Spleen (tissue), 7 donors: ENCODE measurements around the gene VPS72.

ENCODE experiments used
- POLR2A ChIP-seq, 3 donors: fragments of 450-650 bp; IDR thresholded peaks; one replicate each; pipeline ENCODE4 v1.5.1; 2017; ENCODE audit warnings: antibody characterized with exemption in 3 of 3, mild to moderate bottlenecking in 1 of 3
- TF ChIP-seq, protein P1 (sequence below), 11 experiments: fragments of 200-600 bp in 7 of 11; fragments of 450-650 bp in 4 of 11; sonication (generic) in 4 of 11; IDR thresholded peaks in 8 of 11; conservative IDR thresholded peaks in 3 of 11; 1 replicate in 7 of 11; 2 replicates in 4 of 11; pipeline versions ENCODE4 v1.4.0 to v1.8.0; 2016 to 2021; ENCODE audit warnings: antibody characterized with exemption in 11 of 11, inconsistent platforms in 4 of 11, mild to moderate bottlenecking in 1 of 11
- donor health status: DM: no; HTN: no; CAD: no; lungs with moderate emphysema.
- donor health status: DM: no; HTN: no; CAD: no.
- donor health status: DM: no; HTN: no; CAD: no.

DNA sequence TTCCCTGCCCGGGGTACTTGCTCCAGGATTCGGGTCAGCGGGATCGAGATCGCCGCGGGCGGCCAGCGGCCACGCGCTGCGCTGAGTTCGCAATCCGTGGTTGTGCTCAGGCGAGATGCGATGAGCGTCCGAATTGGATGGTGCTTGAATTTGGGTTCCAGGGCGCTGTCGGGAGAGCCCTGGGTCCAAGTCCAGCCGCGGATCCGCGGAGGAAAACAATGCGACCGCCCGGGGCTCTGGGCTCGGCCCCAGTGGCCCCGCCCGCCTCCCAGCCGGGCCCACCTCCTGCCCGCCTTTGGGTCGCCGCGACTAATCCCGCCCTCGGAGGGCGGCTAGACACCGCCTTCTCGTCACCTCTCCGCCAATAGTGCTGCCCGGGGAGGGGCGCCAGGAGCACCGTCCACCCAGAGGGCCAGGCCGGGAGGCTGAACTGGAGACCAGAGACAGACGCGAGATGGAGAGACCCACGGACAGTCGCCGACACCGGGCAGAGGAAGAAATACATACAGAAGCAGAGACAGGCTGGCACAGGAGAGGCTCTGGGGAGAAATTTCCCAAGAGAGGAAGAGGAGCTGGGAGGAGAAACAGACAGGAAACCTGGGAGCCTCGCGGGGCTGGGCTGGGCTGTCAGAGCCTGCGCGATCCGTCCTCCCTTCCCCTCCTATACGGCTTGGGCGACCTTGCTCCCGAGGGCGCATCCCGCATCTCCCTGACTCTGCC lies 43.4 kb downstream of the VPS72 start, which contains the start of gene SEMA6C:
- TF ChIP-seq, protein P1, sequence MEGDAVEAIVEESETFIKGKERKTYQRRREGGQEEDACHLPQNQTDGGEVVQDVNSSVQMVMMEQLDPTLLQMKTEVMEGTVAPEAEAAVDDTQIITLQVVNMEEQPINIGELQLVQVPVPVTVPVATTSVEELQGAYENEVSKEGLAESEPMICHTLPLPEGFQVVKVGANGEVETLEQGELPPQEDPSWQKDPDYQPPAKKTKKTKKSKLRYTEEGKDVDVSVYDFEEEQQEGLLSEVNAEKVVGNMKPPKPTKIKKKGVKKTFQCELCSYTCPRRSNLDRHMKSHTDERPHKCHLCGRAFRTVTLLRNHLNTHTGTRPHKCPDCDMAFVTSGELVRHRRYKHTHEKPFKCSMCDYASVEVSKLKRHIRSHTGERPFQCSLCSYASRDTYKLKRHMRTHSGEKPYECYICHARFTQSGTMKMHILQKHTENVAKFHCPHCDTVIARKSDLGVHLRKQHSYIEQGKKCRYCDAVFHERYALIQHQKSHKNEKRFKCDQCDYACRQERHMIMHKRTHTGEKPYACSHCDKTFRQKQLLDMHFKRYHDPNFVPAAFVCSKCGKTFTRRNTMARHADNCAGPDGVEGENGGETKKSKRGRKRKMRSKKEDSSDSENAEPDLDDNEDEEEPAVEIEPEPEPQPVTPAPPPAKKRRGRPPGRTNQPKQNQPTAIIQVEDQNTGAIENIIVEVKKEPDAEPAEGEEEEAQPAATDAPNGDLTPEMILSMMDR (IDR thresholded peaks at IDR 0.05 in 8 of 11, conservative IDR thresholded peaks at IDR 0.05 in 3 of 11) = peak in 2 of 11 experiments; percentile 15 to 38
- no peak for TF ChIP-seq POLR2A (IDR thresholded peaks at IDR 0.05)
